Caco-2 (cell line): ENCODE measurements around the gene GPSM1. TPM values are rescaled to one million over a fixed set of nuclear protein-coding genes. Genes with fewer than 3 reads are reported as not detected.

Experiments used
- BruUV-seq: library from RNA; stranded (reverse); fragments of 400-500 nt; replicated peaks from 2 replicates; lab custom pipeline; 2021; lab: Mats Ljungman, UMichigan
- CTCF ChIA-PET: fragments of 300-600 bp; sonication (Branson Sonifier 250); formaldehyde crosslinking; loops from one replicate; lab custom pipeline; 2022; ENCODE audit warnings: antibody characterized with exemption; lab: Charles Lee
- POLR2A ChIA-PET: fragments of 300-600 bp; sonication (Branson Sonifier 250); formaldehyde crosslinking; loops from one replicate; lab custom pipeline; 2022; ENCODE audit warnings: antibody characterized with exemption; lab: Charles Lee
- DNase-seq, 2 experiments: peaks; one replicate each; pipeline versions ENCODE4 v3.0.0 to v3.0.0-alpha.2; 2020 to 2022
- H3K27me3 ChIP-seq: replicated peaks from 2 replicates; pipeline ENCODE4 v1.6.0; 2011; ENCODE audit warnings: low read length; ENCODE audit not compliant: control insufficient read depth, insufficient read depth
- H3K36me3 ChIP-seq: 2 replicates; pipeline ENCODE4 v1.5.1; 2011; ENCODE audit warnings: low read length; ENCODE audit not compliant: control insufficient read depth, insufficient read depth
- H3K4me1 ChIP-seq: fragments of 250-450 bp; sonication (Bioruptor Pico); 2 replicates; pipeline ENCODE4 v1.5.1; 2020; ENCODE audit warnings: mild to moderate bottlenecking
- H3K4me3 ChIP-seq: 2 replicates; pipeline ENCODE4 v1.5.1; 2011; ENCODE audit warnings: low read depth, mild to moderate bottlenecking, control low read depth, low read length
- H3K9me3 ChIP-seq: fragments of 250-450 bp; sonication (Bioruptor Pico); 2 replicates; pipeline ENCODE4 v1.5.1; 2020; ENCODE audit warnings: mild to moderate bottlenecking, moderate library complexity
- H3K27ac Mint-ChIP-seq: one replicate; pipeline ENCODE4 v1.8.0; 2022; ENCODE audit warnings: mixed read lengths; ENCODE audit not compliant: unreplicated experiment
- H3K27me3 Mint-ChIP-seq: one replicate; pipeline ENCODE4 v1.8.0; 2022; ENCODE audit warnings: mixed read lengths; ENCODE audit not compliant: insufficient read depth, unreplicated experiment
- H3K36me3 Mint-ChIP-seq: one replicate; pipeline ENCODE4 v1.8.0; 2022; ENCODE audit warnings: mild to moderate bottlenecking, mixed read lengths; ENCODE audit not compliant: insufficient read depth, unreplicated experiment
- H3K4me1 Mint-ChIP-seq: one replicate; pipeline ENCODE4 v1.8.0; 2022; ENCODE audit warnings: low read depth, mixed read lengths; ENCODE audit not compliant: unreplicated experiment
- H3K4me3 Mint-ChIP-seq: one replicate; pipeline ENCODE4 v1.8.0; 2022; ENCODE audit warnings: mild to moderate bottlenecking, moderate library complexity, mixed read lengths; ENCODE audit not compliant: unreplicated experiment
- H3K9me3 Mint-ChIP-seq: one replicate; pipeline ENCODE4 v1.8.0; 2022; ENCODE audit warnings: mixed read lengths; ENCODE audit not compliant: unreplicated experiment
- CTCF ChIP-seq, 2 experiments: fragments of 200-600 bp in 1 of 2; IDR thresholded peaks; 1 replicate in 1 of 2; 2 replicates in 1 of 2; pipeline versions ENCODE4 v1.5.1 to v1.8.0; 2011 to 2022; ENCODE audit warnings: antibody characterized with exemption in 1 of 2, control low read depth in 1 of 2, inconsistent platforms in 1 of 2, low read depth in 1 of 2, low read length in 1 of 2, mild to moderate bottlenecking in 1 of 2, moderate library complexity in 1 of 2; ENCODE audit not compliant: insufficient read depth in 1 of 2, severe bottlenecking in 1 of 2, unreplicated experiment in 1 of 2
- intact Hi-C: fragments of 100-400 bp; cut with micrococcal nuclease; formaldehyde crosslinking; loops from one replicate; pipeline ENCODE4 v1.10.0; 2022; ENCODE audit not compliant: unreplicated experiment
- total RNA-seq: library from RNA; stranded (reverse); gene quantifications from 2 replicates; pipeline ENCODE4 v1.2.3, GENCODE V29; 2022

GPSM1 gene
- total RNA-seq, 1 experiment from 2014 or later, result 25.7 TPM

GRCh38 chr9:136337416-136338395 lies 10.4 kb downstream of the GPSM1 start:
- CTCF ChIA-PET, result no interaction called here
- Histone ChIP-seq H3K36me3 (no peaks in the 10 kb centered on the region; the same call in 1 of the 2 replicates), H3K4me1 (no peaks in the 10 kb centered on the region), H3K9me3 (no peaks in the 10 kb centered on the region), H3K4me3 (no peak overlapping the region), H3K27me3 (no peaks in the 10 kb centered on the region)
- TF ChIP-seq CTCF (IDR thresholded peaks at IDR 0.05; ENCODE audit: insufficient read depth in 1 of 2, low read depth in 1 of 2, low read length in 1 of 2, severe bottlenecking in 1 of 2, unreplicated experiment in 1 of 2), result no peak
- H3K36me3 Mint-ChIP-seq, result peaks cover 15% of the 10 kb centered on the region
- no peaks in the 10 kb centered on the region for H3K9me3 Mint-ChIP-seq
- no peak for DNase-seq
- no peaks in the 10 kb centered on the region for H3K4me1 Mint-ChIP-seq
- H3K27me3 Mint-ChIP-seq, result no peaks in the 10 kb centered on the region
- H3K4me3 Mint-ChIP-seq, result no peak overlapping the region
- H3K27ac Mint-ChIP-seq, result no peak overlapping the region
- intact Hi-C loops, result no loop called here
- no TSS peak for BruUV-seq
- POLR2A ChIA-PET, result no interaction called here

GRCh38 chr9:136338511-136338910 lies 11.2 kb downstream of the GPSM1 start:
- intact Hi-C loops, result no loop called here
- POLR2A ChIA-PET, result no interaction called here
- TF ChIP-seq CTCF (IDR thresholded peaks at IDR 0.05; ENCODE audit: insufficient read depth in 1 of 2, low read depth in 1 of 2, low read length in 1 of 2, severe bottlenecking in 1 of 2, unreplicated experiment in 1 of 2), result no peak
- CTCF ChIA-PET, result no interaction called here
- H3K36me3 ChIP-seq, result no peaks in the 10 kb centered on the region; the same call in 1 of the 2 replicates
- H3K36me3 Mint-ChIP-seq, result peaks cover 7% of the 10 kb centered on the region
- H3K4me3 Mint-ChIP-seq, result no peak overlapping the region
- H3K9me3 Mint-ChIP-seq, result no peaks in the 10 kb centered on the region
- H3K4me1 Mint-ChIP-seq, result no peaks in the 10 kb centered on the region
- no peak overlapping the region for H3K4me3 ChIP-seq
- BruUV-seq, result no TSS peak
- H3K27me3 ChIP-seq, result no peaks in the 10 kb centered on the region
- no peaks in the 10 kb centered on the region for H3K4me1 ChIP-seq
- no peaks in the 10 kb centered on the region for H3K9me3 ChIP-seq
- H3K27ac Mint-ChIP-seq, result peak overlapping the region; percentile 35
- no peak for DNase-seq
- H3K27me3 Mint-ChIP-seq, result no peaks in the 10 kb centered on the region

- Mint-ChIP-seq H3K9me3 (no peaks in the 10 kb centered on the region), H3K4me3 (no peak overlapping the region), H3K36me3 (peaks cover 13% of the 10 kb centered on the region), H3K4me1 (no peaks in the 10 kb centered on the region), H3K27ac (peak overlapping the region; percentile 35), H3K27me3 (no peaks in the 10 kb centered on the region)
- H3K4me3 ChIP-seq, result no peak overlapping the region
- no peaks in the 10 kb centered on the region; the same call in 1 of the 2 replicates for H3K36me3 ChIP-seq
- peak; percentile 84 to 87 for TF ChIP-seq CTCF (IDR thresholded peaks at IDR 0.05; ENCODE audit: insufficient read depth in 1 of 2, low read depth in 1 of 2, low read length in 1 of 2, severe bottlenecking in 1 of 2, unreplicated experiment in 1 of 2)
- no peaks in the 10 kb centered on the region for H3K4me1 ChIP-seq
- POLR2A ChIA-PET, result no interaction called here
- H3K27me3 ChIP-seq, result no peaks in the 10 kb centered on the region
- CTCF ChIA-PET, result interaction anchor here (0.7 kb wide), 1 partner anchor 24 kb away, joined by 4 read pairs; the partner anchor contains the start of gene DNLZ
- intact Hi-C loops, result no loop called here
- no TSS peak for BruUV-seq
- no peaks in the 10 kb centered on the region for H3K9me3 ChIP-seq
- DNase-seq, result peak in 1 of 2 experiments; percentile 74
Observed at GRCh38 chr9:136339173-136339957, 12.0 kb downstream of the GPSM1 start.
